Mesendoderm (in vitro differentiated cells): ENCODE data around the gene KRTAP11-1.

Source experiments
- DNase-seq: peaks from one replicate; pipeline ENCODE4 v3.0.0; 2013
- H2AK5ac ChIP-seq: 2 replicates; pipeline ENCODE4 v1.6.1; 2013; ENCODE audit warnings: low read length, inconsistent platforms
- H2BK120ac ChIP-seq: 2 replicates; pipeline ENCODE4 v1.6.1; 2013; ENCODE audit warnings: low read depth, mild to moderate bottlenecking, low read length, moderate library complexity, mixed read lengths
- H2BK15ac ChIP-seq: replicated peaks from 2 replicates; pipeline ENCODE4 v1.6.1; 2013; ENCODE audit warnings: low read depth, mild to moderate bottlenecking, moderate library complexity
- H2BK5ac ChIP-seq: 2 replicates; pipeline ENCODE4 v1.6.1; 2013; ENCODE audit warnings: low read length, inconsistent platforms
- H3K18ac ChIP-seq: 2 replicates; pipeline ENCODE4 v1.6.1; 2013; ENCODE audit warnings: mild to moderate bottlenecking, low read length, mixed read lengths
- H3K23ac ChIP-seq: one replicate; pipeline ENCODE4 v1.6.1; 2013; ENCODE audit warnings: low read length
- H3K27ac ChIP-seq: 2 replicates; pipeline ENCODE4 v1.5.1; 2013; ENCODE audit warnings: low read depth, mild to moderate bottlenecking, inconsistent platforms, low read length, moderate library complexity
- H3K27me3 ChIP-seq: 2 replicates; pipeline ENCODE4 v1.6.1; 2013; ENCODE audit warnings: low read length, control low read depth, mild to moderate bottlenecking, inconsistent platforms; ENCODE audit not compliant: insufficient read depth, poor library complexity
- H3K36me3 ChIP-seq: 2 replicates; pipeline ENCODE4 v1.6.1; 2013; ENCODE audit warnings: low read length, inconsistent platforms; ENCODE audit not compliant: control insufficient read depth, insufficient read depth
- H3K4ac ChIP-seq: one replicate; pipeline ENCODE4 v1.6.1; 2013; ENCODE audit warnings: low read depth, mild to moderate bottlenecking, low read length, moderate library complexity
- H3K4me1 ChIP-seq: 2 replicates; pipeline ENCODE4 v1.6.1; 2013; ENCODE audit warnings: low read depth, low read length, inconsistent platforms; ENCODE audit not compliant: control insufficient read depth
- H3K4me2 ChIP-seq: 2 replicates; pipeline ENCODE4 v1.6.1; 2013; ENCODE audit warnings: low read length
- H3K4me3 ChIP-seq: 2 replicates; pipeline ENCODE4 v1.5.1; 2013; ENCODE audit warnings: mild to moderate bottlenecking, low read length
- H3K56ac ChIP-seq: one replicate; pipeline ENCODE4 v1.6.1; 2013; ENCODE audit warnings: low read length
- H3K79me1 ChIP-seq: 2 replicates; pipeline ENCODE4 v1.6.1; 2013; ENCODE audit warnings: low read length, inconsistent platforms
- H3K79me2 ChIP-seq: 2 replicates; pipeline ENCODE4 v1.6.1; 2013; ENCODE audit warnings: mild to moderate bottlenecking, low read length; ENCODE audit not compliant: control insufficient read depth, insufficient read depth
- H3K9ac ChIP-seq: 2 replicates; pipeline ENCODE4 v1.6.1; 2013; ENCODE audit warnings: low read length, inconsistent platforms
- H4K5ac ChIP-seq: one replicate; pipeline ENCODE4 v1.6.1; 2013; ENCODE audit warnings: low read length
- H4K8ac ChIP-seq: one replicate; pipeline ENCODE4 v1.6.1; 2013; ENCODE audit warnings: low read depth, mild to moderate bottlenecking, control low read depth, low read length, moderate library complexity
- WGBS: extraction: QIAGEN DNeasy Blood & Tissue Kit; methylation state at CpG from one replicate; pipeline ENCODE4 v1.1.7; 2013; ENCODE audit warnings: low lambda C conversion rate, missing lambda C conversion rate; ENCODE audit not compliant: insufficient coverage; ENCODE audit errors: extremely low coverage; 5-methylcytosine and 5-hydroxymethylcytosine counted together

KRTAP11-1 gene

DNA sequence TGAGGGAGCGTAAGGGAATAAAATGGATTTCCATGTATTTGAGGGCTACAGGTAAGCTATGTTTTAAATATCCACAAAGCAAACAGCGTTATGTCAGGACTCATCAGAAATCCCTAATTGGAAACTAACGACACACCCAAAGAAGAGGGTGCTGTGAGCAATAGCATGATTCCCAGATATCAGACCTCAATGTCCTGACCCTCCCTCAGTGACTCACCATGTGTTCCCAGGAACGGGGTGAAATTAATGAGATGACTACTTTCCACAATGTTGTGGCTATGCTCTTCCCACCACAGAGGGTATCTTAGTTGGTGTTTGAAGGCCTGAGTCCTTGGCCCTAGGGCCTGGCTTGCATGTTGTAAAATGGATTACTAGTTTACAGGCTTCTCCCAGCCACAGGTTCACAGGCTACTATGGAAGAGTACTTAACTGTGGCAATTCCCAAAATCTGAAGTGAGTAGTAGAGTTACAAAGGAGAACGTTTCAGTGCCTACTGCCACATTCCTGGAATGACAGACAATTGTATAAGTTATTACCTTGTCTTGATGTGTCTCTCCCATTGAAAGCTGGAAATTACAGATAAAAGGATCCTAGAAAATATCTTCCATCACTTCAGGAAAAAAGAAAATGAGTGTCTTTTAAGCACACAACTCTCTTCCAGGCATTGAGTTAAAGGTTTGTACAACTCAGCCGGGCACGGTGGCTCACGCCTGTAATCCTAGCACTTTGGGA is 1.7 kb upstream of the KRTAP11-1 start:
- DNase-seq, result no peak
- H3K79me1 ChIP-seq, result no peaks in the 10 kb centered on the region
- H4K5ac ChIP-seq, result no peak overlapping the region
- H2AK5ac ChIP-seq, result no peak overlapping the region
- no peak overlapping the region for H2BK5ac ChIP-seq
- no peak overlapping the region for H3K9ac ChIP-seq
- H2BK15ac ChIP-seq, result no peak overlapping the region
- H3K36me3 ChIP-seq, result no peaks in the 10 kb centered on the region
- no peak overlapping the region for H3K4me2 ChIP-seq
- H3K56ac ChIP-seq, result no peak overlapping the region
- H3K27ac ChIP-seq, result no peak overlapping the region
- H3K23ac ChIP-seq, result no peak overlapping the region
- no peak overlapping the region for H3K4me3 ChIP-seq
- H3K79me2 ChIP-seq, result no peaks in the 10 kb centered on the region
- no peak overlapping the region for H3K4ac ChIP-seq
- H3K27me3 ChIP-seq, result no peaks in the 10 kb centered on the region
- no peak overlapping the region for H4K8ac ChIP-seq
- H3K4me1 ChIP-seq, result no peaks in the 10 kb centered on the region
- WGBS, result no CpG with 5 or more reads among the region's 8 CpGs
- H3K18ac ChIP-seq, result no peak overlapping the region
- H2BK120ac ChIP-seq, result no peak overlapping the region

DNA sequence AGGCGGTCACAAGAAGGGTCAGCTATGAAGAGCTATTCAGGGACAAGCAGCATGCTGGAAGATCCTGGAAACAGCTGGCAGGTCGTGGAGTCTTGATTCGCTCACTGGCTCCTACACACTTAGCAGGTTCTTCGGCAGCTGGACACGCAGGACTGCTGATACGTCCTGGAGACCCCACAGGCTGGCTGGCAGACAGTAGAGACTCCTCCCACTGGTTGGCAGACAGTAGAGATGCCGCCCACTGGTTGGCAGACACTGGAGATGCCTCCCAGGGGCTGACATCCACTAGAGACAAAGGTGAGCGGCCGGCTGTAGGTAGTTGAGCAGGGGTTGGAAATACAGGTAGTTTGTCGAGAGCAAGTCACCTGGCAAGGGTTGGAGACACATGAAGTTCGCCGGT is 466 bp downstream of the KRTAP11-1 start:
- H3K4me3 ChIP-seq, result no peak overlapping the region
- H3K4me1 ChIP-seq, result no peaks in the 10 kb centered on the region
- no peak overlapping the region for H2BK120ac ChIP-seq
- H3K79me2 ChIP-seq, result no peaks in the 10 kb centered on the region
- H3K4ac ChIP-seq, result no peak overlapping the region
- H3K27ac ChIP-seq, result no peak overlapping the region
- H3K23ac ChIP-seq, result no peak overlapping the region
- WGBS, result no CpG with 5 or more reads among the region's 12 CpGs
- H2BK15ac ChIP-seq, result no peak overlapping the region
- no peak overlapping the region for H3K18ac ChIP-seq
- H2BK5ac ChIP-seq, result no peak overlapping the region
- H3K56ac ChIP-seq, result no peak overlapping the region
- H3K4me2 ChIP-seq, result no peak overlapping the region
- H3K36me3 ChIP-seq, result no peaks in the 10 kb centered on the region
- no peak for DNase-seq
- H4K5ac ChIP-seq, result no peak overlapping the region
- no peak overlapping the region for H3K9ac ChIP-seq
- no peak overlapping the region for H4K8ac ChIP-seq
- no peak overlapping the region for H2AK5ac ChIP-seq
- no peaks in the 10 kb centered on the region for H3K79me1 ChIP-seq
- H3K27me3 ChIP-seq, result no peaks in the 10 kb centered on the region

DNA sequence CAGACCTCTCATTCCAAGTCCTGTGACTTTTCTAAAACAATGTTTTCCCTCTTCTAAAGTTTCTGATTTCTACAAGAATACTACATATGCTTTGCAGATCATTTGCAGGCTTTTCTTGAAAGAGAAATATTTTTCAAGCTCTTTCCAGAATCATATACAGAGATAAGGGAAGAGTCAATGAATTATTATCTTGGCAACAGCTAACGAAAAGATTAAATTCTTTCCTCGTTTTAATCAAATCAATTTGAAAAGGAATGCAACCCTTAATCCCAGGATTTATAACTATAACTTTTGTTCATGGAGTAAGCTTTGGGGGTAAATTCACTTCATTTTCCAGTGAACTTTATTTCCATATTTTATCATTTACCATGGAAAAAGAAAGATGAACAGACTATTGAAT is 6.9 kb downstream of the KRTAP11-1 start:
- no peak overlapping the region for H2BK5ac ChIP-seq
- H3K4me1 ChIP-seq, result no peaks in the 10 kb centered on the region
- no peak overlapping the region for H3K4me3 ChIP-seq
- H2AK5ac ChIP-seq, result no peak overlapping the region
- H3K79me1 ChIP-seq, result no peaks in the 10 kb centered on the region
- no peak overlapping the region for H4K5ac ChIP-seq
- no peaks in the 10 kb centered on the region for H3K79me2 ChIP-seq
- H3K27me3 ChIP-seq, result no peaks in the 10 kb centered on the region
- no CpG with 5 or more reads among the region's 2 CpGs for WGBS
- no peak for DNase-seq
- H3K4me2 ChIP-seq, result no peak overlapping the region
- H3K9ac ChIP-seq, result no peak overlapping the region
- no peak overlapping the region for H2BK120ac ChIP-seq
- no peak overlapping the region for H3K18ac ChIP-seq
- no peak overlapping the region for H2BK15ac ChIP-seq
- H3K4ac ChIP-seq, result no peak overlapping the region
- no peak overlapping the region for H3K23ac ChIP-seq
- no peak overlapping the region for H3K56ac ChIP-seq
- no peaks in the 10 kb centered on the region for H3K36me3 ChIP-seq
- no peak overlapping the region for H4K8ac ChIP-seq
- H3K27ac ChIP-seq, result no peak overlapping the region

DNA sequence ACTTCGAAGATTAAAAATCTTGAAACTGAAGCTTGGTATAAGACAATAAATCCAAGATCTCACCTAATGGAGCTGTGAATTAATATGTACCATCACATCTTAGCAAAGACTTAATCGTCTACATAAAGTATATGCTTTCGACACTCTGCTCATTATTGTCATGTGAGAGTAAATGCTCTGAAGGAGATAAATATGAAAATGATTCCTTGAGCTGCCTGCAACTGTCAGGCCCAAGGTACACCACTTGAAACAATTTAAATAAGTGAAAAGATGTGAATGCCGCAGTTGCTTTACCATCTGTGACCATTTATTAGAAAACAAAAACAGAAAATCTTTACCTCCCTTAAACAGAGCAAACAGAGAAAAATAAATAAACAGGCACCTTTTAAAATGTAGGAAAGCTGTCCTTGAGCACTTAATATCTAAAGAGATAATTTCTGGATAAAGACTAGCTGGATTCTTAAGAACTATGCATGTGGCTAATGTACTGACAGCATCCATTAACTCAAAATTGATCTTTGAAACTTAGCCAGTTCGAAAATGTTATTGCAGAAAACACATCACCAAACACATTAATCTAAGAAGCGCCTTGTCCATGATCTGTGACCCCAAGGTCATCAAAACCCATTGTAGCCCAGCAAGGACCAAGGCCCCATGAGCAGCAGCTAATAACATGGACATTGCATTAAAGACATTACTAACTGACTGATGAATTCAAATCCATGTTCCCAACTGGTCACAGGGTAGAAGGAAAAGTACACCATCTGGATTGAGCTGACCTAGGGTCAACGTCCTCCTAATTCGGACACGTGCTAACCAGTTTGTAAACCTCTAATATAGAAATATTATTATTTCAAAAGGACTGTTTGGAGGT is 33.5 kb downstream of the KRTAP11-1 start:
- Histone ChIP-seq H2BK5ac (no peak overlapping the region), H3K4me1 (no peaks in the 10 kb centered on the region), H4K5ac (no peak overlapping the region), H3K56ac (no peak overlapping the region), H3K4ac (no peak overlapping the region), H3K79me1 (no peaks in the 10 kb centered on the region), H3K27me3 (no peaks in the 10 kb centered on the region), H2AK5ac (no peak overlapping the region), H3K36me3 (no peaks in the 10 kb centered on the region), H3K18ac (no peak overlapping the region), H2BK15ac (no peak overlapping the region), H3K79me2 (no peaks in the 10 kb centered on the region), H2BK120ac (no peak overlapping the region), H4K8ac (no peak overlapping the region), H3K27ac (no peak overlapping the region), H3K23ac (no peak overlapping the region), H3K9ac (no peak overlapping the region), H3K4me2 (no peak overlapping the region), H3K4me3 (no peak overlapping the region)
- no peak for DNase-seq
- WGBS, result no CpG with 5 or more reads among the region's 9 CpGs

DNA sequence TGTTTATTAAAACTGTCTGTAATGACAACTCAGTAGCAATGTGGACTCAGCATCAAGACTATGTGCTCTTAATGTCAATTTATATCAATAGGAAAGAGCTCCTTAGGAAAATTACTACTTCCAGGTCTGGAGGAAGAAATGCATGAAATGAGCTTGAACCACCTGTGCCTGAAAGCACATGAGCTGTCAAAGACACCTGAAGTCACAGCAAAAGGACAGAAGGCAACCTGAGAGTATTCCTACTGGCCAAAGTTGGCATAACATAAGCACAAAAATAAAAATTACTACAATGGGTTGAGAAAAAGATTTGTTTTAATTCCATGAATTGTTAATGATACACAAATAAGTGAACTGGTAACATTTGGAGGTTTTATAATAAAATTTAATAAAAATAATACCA is 38.4 kb downstream of the KRTAP11-1 start:
- no peak overlapping the region for H3K23ac ChIP-seq
- H3K27ac ChIP-seq, result no peak overlapping the region
- H3K4me1 ChIP-seq, result no peaks in the 10 kb centered on the region
- no peak overlapping the region for H2AK5ac ChIP-seq
- no peak overlapping the region for H2BK120ac ChIP-seq
- no peak overlapping the region for H2BK5ac ChIP-seq
- no peak overlapping the region for H3K4ac ChIP-seq
- no peak overlapping the region for H4K5ac ChIP-seq
- H2BK15ac ChIP-seq, result no peak overlapping the region
- H3K36me3 ChIP-seq, result no peaks in the 10 kb centered on the region
- no peak overlapping the region for H3K4me2 ChIP-seq
- no peaks in the 10 kb centered on the region for H3K79me1 ChIP-seq
- no peaks in the 10 kb centered on the region for H3K79me2 ChIP-seq
- H3K9ac ChIP-seq, result no peak overlapping the region
- no peak overlapping the region for H4K8ac ChIP-seq
- H3K56ac ChIP-seq, result no peak overlapping the region
- H3K27me3 ChIP-seq, result no peaks in the 10 kb centered on the region
- H3K4me3 ChIP-seq, result no peak overlapping the region
- no peak overlapping the region for H3K18ac ChIP-seq
- peak; percentile 12 for DNase-seq
